Activated naive CD8-positive, alpha-beta T cell treated with anti-CD3 and anti-CD28 coated beads, Interleukin-2, amount 10 ng/mL, durations not matched to agents 7 days and 5 days (primary cell): ENCODE measurements around the gene PACS1. TPM values are rescaled to one million over a fixed set of nuclear protein-coding genes. Genes with fewer than 3 reads are reported as not detected.
"Not testable (repeated sequence)": the region's sequence is repeated elsewhere in the genome, so short reads cannot be mapped to it uniquely, and the experiment has no call there.

Source experiments
- ATAC-seq: fragments of 150-1000 bp; cut with Tn5 transposase; one replicate; pipeline ENCODE4 v1.10.0; 2021; ENCODE audit warnings: low read depth, moderate library complexity
- POLR2A ChIA-PET: fragments of 350-600 bp; sonication (Branson Sonifier 250); formaldehyde crosslinking; loops from one replicate; lab custom pipeline; 2021; ENCODE audit warnings: antibody characterized with exemption; lab: Charles Lee
- DNase-seq: peaks from one replicate; pipeline ENCODE4 v3.0.0; 2021
- H3K27ac Mint-ChIP-seq: one replicate; pipeline ENCODE4 v1.8.0; 2022; ENCODE audit warnings: mild to moderate bottlenecking, mixed read lengths
- H3K27me3 Mint-ChIP-seq: one replicate; pipeline ENCODE4 v1.8.0; 2022; ENCODE audit warnings: mild to moderate bottlenecking, moderate library complexity, mixed read lengths
- H3K36me3 Mint-ChIP-seq: one replicate; pipeline ENCODE4 v1.8.0; 2021; ENCODE audit warnings: mild to moderate bottlenecking, mixed read lengths
- H3K4me1 Mint-ChIP-seq: one replicate; pipeline ENCODE4 v1.8.0; 2021; ENCODE audit warnings: mixed read lengths
- H3K4me3 Mint-ChIP-seq: one replicate; pipeline ENCODE4 v1.8.0; 2022; ENCODE audit warnings: mild to moderate bottlenecking, moderate library complexity, mixed read lengths
- H3K9me3 Mint-ChIP-seq: one replicate; pipeline ENCODE4 v1.8.0; 2021; ENCODE audit warnings: mixed read lengths
- total RNA-seq, 2 experiments: library from RNA; stranded (reverse); gene quantifications; one replicate each; pipeline ENCODE4 v1.2.3, GENCODE V29; 2021

Gene PACS1
- total RNA-seq, 2 experiments from 2014 or later: 138 to 162 TPM

GRCh38 chr11:66072081-66072480 lies 2.0 kb downstream of the PACS1 start:
- H3K27ac Mint-ChIP-seq: peak overlapping the region; percentile 87
- DNase-seq: no peak
- no peaks in the 10 kb centered on the region for H3K27me3 Mint-ChIP-seq
- peak overlapping the region; percentile 88 for H3K4me3 Mint-ChIP-seq
- H3K36me3 Mint-ChIP-seq: peaks cover 20% of the 10 kb centered on the region
- ATAC-seq: no peak
- H3K4me1 Mint-ChIP-seq: peaks cover 45% of the 10 kb centered on the region
- POLR2A ChIA-PET: interaction anchor here (1.2 to 6.9 kb wide), 9 partner anchors 9 to 112 kb away, joined by 3 to 62 read pairs (median 11); partner anchors contain the start of gene SF3B2
- no peaks in the 10 kb centered on the region for H3K9me3 Mint-ChIP-seq

GRCh38 chr11:66072518-66072917 lies 2.4 kb downstream of the PACS1 start:
- Mint-ChIP-seq H3K4me1 (peaks cover 45% of the 10 kb centered on the region), H3K4me3 (peak overlapping the region; percentile 88), H3K9me3 (no peaks in the 10 kb centered on the region), H3K27ac (peak overlapping the region; percentile 87), H3K27me3 (no peaks in the 10 kb centered on the region), H3K36me3 (peaks cover 22% of the 10 kb centered on the region)
- DNase-seq (no peak), ATAC-seq (no peak)
- POLR2A ChIA-PET: interaction anchor here (3.6 to 4.6 kb wide), 3 partner anchors 9 to 45 kb away, joined by 31 to 36 read pairs (median 31); no protein-coding TSS in a partner anchor

- DNase-seq (no peak), ATAC-seq (no peak)
- POLR2A ChIA-PET: interaction anchor here (0.6 to 4.6 kb wide), 3 partner anchors 28 to 519 kb away, joined by 4 to 31 read pairs (median 4); partner anchors contain the start of gene RNASEH2C
- Mint-ChIP-seq H3K27me3 (no peaks in the 10 kb centered on the region), H3K9me3 (no peaks in the 10 kb centered on the region), H3K36me3 (peaks cover 28% of the 10 kb centered on the region), H3K4me3 (no peak overlapping the region), H3K4me1 (peaks cover 44% of the 10 kb centered on the region), H3K27ac (no peak overlapping the region)
Measured at GRCh38 chr11:66073669-66074068, 3.6 kb downstream of the PACS1 start.

GRCh38 chr11:66075273-66075672 lies 5.2 kb downstream of the PACS1 start:
- H3K4me3 Mint-ChIP-seq: no peak overlapping the region
- peaks cover 28% of the 10 kb centered on the region for H3K36me3 Mint-ChIP-seq

GRCh38 chr11:66076561-66076960 lies 6.5 kb downstream of the PACS1 start:
- Mint-ChIP-seq H3K4me1 (peaks cover 58% of the 10 kb centered on the region), H3K27me3 (no peaks in the 10 kb centered on the region), H3K27ac (no peak overlapping the region), H3K36me3 (peaks cover 25% of the 10 kb centered on the region), H3K4me3 (no peak overlapping the region), H3K9me3 (no peaks in the 10 kb centered on the region)
- DNase-seq (no peak), ATAC-seq (no peak)
- POLR2A ChIA-PET: interaction anchor here (0.7 to 1.6 kb wide), 2 partner anchors 24 to 25 kb away, joined by 3 to 4 read pairs; partner anchors contain the start of gene SF3B2

More at GRCh38 chr11:66075273-66075672, 5.2 kb downstream of the PACS1 start:
- POLR2A ChIA-PET: interaction anchor here (0.6 kb wide), 1 partner anchor 44 kb away, joined by 3 read pairs; no protein-coding TSS in a partner anchor
- no peak overlapping the region for H3K27ac Mint-ChIP-seq
- ATAC-seq (no peak), DNase-seq (no peak)
- no peaks in the 10 kb centered on the region for H3K27me3 Mint-ChIP-seq
- H3K9me3 Mint-ChIP-seq: no peaks in the 10 kb centered on the region
- peaks cover 49% of the 10 kb centered on the region for H3K4me1 Mint-ChIP-seq

- no peak for DNase-seq
- Mint-ChIP-seq H3K4me1 (peaks cover 54% of the 10 kb centered on the region), H3K27me3 (no peaks in the 10 kb centered on the region), H3K36me3 (peaks cover 25% of the 10 kb centered on the region), H3K9me3 (no peaks in the 10 kb centered on the region), H3K27ac (no peak overlapping the region), H3K4me3 (no peak overlapping the region)
- POLR2A ChIA-PET: interaction anchor here (0.6 kb wide), 1 partner anchor 45 kb away, joined by 3 read pairs; no protein-coding TSS in a partner anchor
- ATAC-seq: no peak
Measured at GRCh38 chr11:66077927-66078326, 7.9 kb downstream of the PACS1 start.

- ATAC-seq, H3K4me3 Mint-ChIP-seq, H3K9me3 Mint-ChIP-seq, H3K27ac Mint-ChIP-seq, DNase-seq, H3K27me3 Mint-ChIP-seq: not testable (repeated sequence)
- POLR2A ChIA-PET: interaction anchor here (0.6 kb wide), 1 partner anchor 40 kb away, joined by 4 read pairs; no protein-coding TSS in a partner anchor
- peaks cover 22% of the 10 kb centered on the region for H3K36me3 Mint-ChIP-seq
- peaks cover 58% of the 10 kb centered on the region for H3K4me1 Mint-ChIP-seq
Measured at GRCh38 chr11:66078949-66079348, 8.9 kb downstream of the PACS1 start.

GRCh38 chr11:66080055-66080817 lies 10.2 kb downstream of the PACS1 start:
- peak overlapping the region; percentile 99 for H3K27ac Mint-ChIP-seq
- POLR2A ChIA-PET: interaction anchor here (0.9 to 2.1 kb wide), 8 partner anchors 9 to 192 kb away, joined by 3 to 36 read pairs (median 5); partner anchors contain the start of genes FIBP, PACS1 and SF3B2
- DNase-seq: no peak
- peaks cover 58% of the 10 kb centered on the region for H3K4me1 Mint-ChIP-seq
- H3K4me3 Mint-ChIP-seq: peak overlapping the region; percentile 91
- ATAC-seq: peak; percentile 35
- H3K27me3 Mint-ChIP-seq: no peaks in the 10 kb centered on the region
- no peaks in the 10 kb centered on the region for H3K9me3 Mint-ChIP-seq
- peaks cover 16% of the 10 kb centered on the region for H3K36me3 Mint-ChIP-seq

- Mint-ChIP-seq H3K4me3 (peak overlapping the region; percentile 91), H3K27me3 (no peaks in the 10 kb centered on the region), H3K27ac (peak overlapping the region; percentile 99), H3K9me3 (no peaks in the 10 kb centered on the region), H3K36me3 (peaks cover 15% of the 10 kb centered on the region), H3K4me1 (peaks cover 57% of the 10 kb centered on the region)
- peak; percentile 63 for DNase-seq
- peak; percentile 97 for ATAC-seq
- POLR2A ChIA-PET: interaction anchor here (0.5 to 2.1 kb wide), 11 partner anchors 10 to 581 kb away, joined by 3 to 36 read pairs (median 5); partner anchors contain the start of genes FIBP, PACS1 and SF3B2
Measured at GRCh38 chr11:66081505-66081904, 11.4 kb downstream of the PACS1 start.

- Mint-ChIP-seq H3K27ac (no peak overlapping the region), H3K36me3 (peaks cover 7% of the 10 kb centered on the region), H3K9me3 (no peaks in the 10 kb centered on the region), H3K4me3 (no peak overlapping the region), H3K27me3 (no peaks in the 10 kb centered on the region), H3K4me1 (peaks cover 56% of the 10 kb centered on the region)
- POLR2A ChIA-PET: interaction anchor here (1.0 kb wide), 1 partner anchor 43 kb away, joined by 3 read pairs; no protein-coding TSS in a partner anchor
- ATAC-seq: no peak
- DNase-seq: no peak
Measured at GRCh38 chr11:66082946-66083698, 13.1 kb downstream of the PACS1 start.

GRCh38 chr11:66083767-66084166 lies 13.7 kb downstream of the PACS1 start:
- Mint-ChIP-seq H3K27ac (peak overlapping the region; percentile 47), H3K27me3 (no peaks in the 10 kb centered on the region), H3K4me3 (no peak overlapping the region), H3K9me3 (no peaks in the 10 kb centered on the region), H3K4me1 (peaks cover 52% of the 10 kb centered on the region), H3K36me3 (peaks cover 5% of the 10 kb centered on the region)
- no peak for ATAC-seq
- no peak for DNase-seq
- POLR2A ChIA-PET: no interaction called here

- H3K4me3 Mint-ChIP-seq: no peak overlapping the region
- ATAC-seq: no peak
- no peaks in the 10 kb centered on the region for H3K9me3 Mint-ChIP-seq
- no peak for DNase-seq
- POLR2A ChIA-PET: interaction anchor here (0.6 to 1.5 kb wide), 3 partner anchors 11 to 44 kb away, joined by 3 to 5 read pairs (median 3); no protein-coding TSS in a partner anchor
- no peaks in the 10 kb centered on the region for H3K27me3 Mint-ChIP-seq
- peaks cover 10% of the 10 kb centered on the region for H3K36me3 Mint-ChIP-seq
- no peak overlapping the region for H3K27ac Mint-ChIP-seq
- peaks cover 44% of the 10 kb centered on the region for H3K4me1 Mint-ChIP-seq
Measured at GRCh38 chr11:66084821-66085475, 14.9 kb downstream of the PACS1 start.
